Endothelial cell (in vitro differentiated cells): ENCODE results near the gene DNAJC27. TPM values are rescaled to one million over a fixed set of nuclear protein-coding genes. Genes with fewer than 3 reads are reported as not detected.
"Not testable (repeated sequence)": the region's sequence is repeated elsewhere in the genome, so short reads cannot be mapped to it uniquely, and the experiment has no call there.

Experiments used
- DNase-seq: peaks from one replicate; pipeline ENCODE4 v3.0.0; 2021; ENCODE audit warnings: low spot score
- H3K27ac Mint-ChIP-seq: one replicate; pipeline ENCODE4 v1.8.0; 2021; ENCODE audit warnings: mixed read lengths, inconsistent platforms; ENCODE audit not compliant: unreplicated experiment
- H3K27me3 Mint-ChIP-seq: one replicate; pipeline ENCODE4 v1.8.0; 2021; ENCODE audit warnings: mild to moderate bottlenecking, moderate library complexity, mixed read lengths, inconsistent platforms; ENCODE audit not compliant: unreplicated experiment
- H3K36me3 Mint-ChIP-seq: one replicate; pipeline ENCODE4 v1.8.0; 2021; ENCODE audit warnings: mild to moderate bottlenecking, low read depth, mixed read lengths, inconsistent platforms; ENCODE audit not compliant: unreplicated experiment
- H3K4me1 Mint-ChIP-seq: one replicate; pipeline ENCODE4 v1.8.0; 2021; ENCODE audit warnings: mild to moderate bottlenecking, mixed read lengths, inconsistent platforms; ENCODE audit not compliant: unreplicated experiment
- H3K4me3 Mint-ChIP-seq: one replicate; pipeline ENCODE4 v1.8.0; 2021; ENCODE audit warnings: mild to moderate bottlenecking, mixed read lengths, inconsistent platforms; ENCODE audit not compliant: unreplicated experiment
- H3K9me3 Mint-ChIP-seq: one replicate; pipeline ENCODE4 v1.8.0; 2021; ENCODE audit warnings: mixed read lengths, inconsistent platforms; ENCODE audit not compliant: unreplicated experiment
- CTCF ChIP-seq: fragments of 200-600 bp; sonication (generic); IDR thresholded peaks from one replicate; pipeline ENCODE4 v1.5.0; 2021; ENCODE audit warnings: antibody characterized with exemption; ENCODE audit not compliant: unreplicated experiment
- long read RNA-seq: library from polyadenylated mRNA; unstranded; transcript quantifications from one replicate; pipeline ENCODE4 v2.0.0, GENCODE V29; 2020; ENCODE audit not compliant: unreplicated experiment
- total RNA-seq: library from RNA; stranded (reverse); fragmentation: NEBNext Ultra II Directional; extraction: Animal tissue kit (Norgen Biotek cat#: 25700); gene quantifications from one replicate; pipeline ENCODE4 v1.2.1, GENCODE V29; 2021; ENCODE audit not compliant: unreplicated experiment

DNAJC27 gene
- total RNA-seq, result 3.5 TPM
- long read RNA-seq, result 0 reads

GRCh38 chr2:24971536-24972314 is at the start of gene DNAJC27:
Gene DNAJC27, minus strand, starts transcription at chr2:24971955. Its CDS starts 51 bp downstream, at chr2:24971904.
- peaks cover 7% of the 10 kb centered on the region for H3K36me3 Mint-ChIP-seq
- peak; percentile 98 for DNase-seq
- peaks cover 9% of the 10 kb centered on the region for H3K4me1 Mint-ChIP-seq
- H3K9me3 Mint-ChIP-seq, result no peaks in the 10 kb centered on the region
- H3K27me3 Mint-ChIP-seq, result peaks cover 7% of the 10 kb centered on the region
- peak within 1 kb of the TSS; percentile 100 for H3K27ac Mint-ChIP-seq
- TF ChIP-seq CTCF, result no peak
- H3K4me3 Mint-ChIP-seq, result peak within 1 kb of the TSS; percentile 99

- DNase-seq, result no peak
- H3K27me3 Mint-ChIP-seq, result no peaks in the 10 kb centered on the region
- no peaks in the 10 kb centered on the region for H3K36me3 Mint-ChIP-seq
- no peaks in the 10 kb centered on the region for H3K9me3 Mint-ChIP-seq
- H3K4me1 Mint-ChIP-seq, result no peaks in the 10 kb centered on the region
- H3K4me3 Mint-ChIP-seq, result no peak overlapping the region
- H3K27ac Mint-ChIP-seq, result no peak overlapping the region
- TF ChIP-seq CTCF, result no peak
Measured at GRCh38 chr2:25018681-25019080, 46.9 kb upstream of the DNAJC27 start.

GRCh38 chr2:25014631-25015030 is 42.9 kb upstream of the DNAJC27 start:
- Mint-ChIP-seq H3K36me3 (no peaks in the 10 kb centered on the region), H3K9me3 (no peaks in the 10 kb centered on the region), H3K4me3 (no peak overlapping the region), H3K27me3 (no peaks in the 10 kb centered on the region), H3K27ac (no peak overlapping the region), H3K4me1 (no peaks in the 10 kb centered on the region)
- DNase-seq, result no peak
- TF ChIP-seq CTCF, result no peak

- H3K9me3 Mint-ChIP-seq, DNase-seq, H3K4me1 Mint-ChIP-seq, H3K36me3 Mint-ChIP-seq, H3K4me3 Mint-ChIP-seq, H3K27me3 Mint-ChIP-seq, H3K27ac Mint-ChIP-seq: not testable (repeated sequence)
Measured at GRCh38 chr2:25011342-25011741, 39.6 kb upstream of the DNAJC27 start.

GRCh38 chr2:25009954-25010353 is 38.2 kb upstream of the DNAJC27 start:
- Mint-ChIP-seq H3K4me1 (no peaks in the 10 kb centered on the region), H3K9me3 (no peaks in the 10 kb centered on the region), H3K36me3 (no peaks in the 10 kb centered on the region), H3K4me3 (no peak overlapping the region), H3K27ac (no peak overlapping the region), H3K27me3 (peaks cover 5% of the 10 kb centered on the region)
- DNase-seq, result no peak
- TF ChIP-seq CTCF, result no peak
